GM15510 (cell line): Measurements from ENCODE around the gene PLEK.

ENCODE experiments used
- POLR2A ChIP-seq: IDR thresholded peaks from 3 replicates; pipeline ENCODE4 v1.6.1; 2011; ENCODE audit warnings: borderline replicate concordance; ENCODE audit not compliant: insufficient read length; ENCODE audit errors: extremely low read depth

The PLEK gene

DNA sequence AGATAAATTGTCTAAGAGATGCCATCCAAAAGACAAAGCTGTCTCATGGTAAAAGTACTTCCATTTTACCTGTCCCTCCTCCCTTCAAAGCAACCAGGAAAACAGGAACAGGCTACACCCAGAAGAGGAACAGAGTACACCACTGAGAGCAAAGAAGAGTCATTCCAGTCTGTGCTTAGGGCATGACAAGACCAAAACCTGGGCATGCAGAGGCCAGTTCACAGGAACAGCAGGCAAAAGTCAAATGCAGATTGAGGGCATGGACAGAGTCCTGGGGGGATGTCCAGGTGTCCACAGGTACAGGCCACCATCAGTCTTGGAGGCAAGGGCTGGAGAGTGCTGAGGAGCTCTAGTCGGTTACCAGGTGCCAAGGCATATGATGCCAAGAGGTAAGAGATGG lies 23.7 kb downstream of the PLEK start:
- no peak for TF ChIP-seq POLR2A

- TF ChIP-seq POLR2A: no peak
These were observed 25.0 kb downstream of the PLEK start for GRCh38 chr2:68390114-68390513.

GRCh38 chr2:68390586-68390985 lies 25.5 kb downstream of the PLEK start:
- TF ChIP-seq POLR2A: no peak

GRCh38 chr2:68391099-68391498 lies 26.0 kb downstream of the PLEK start:
- TF ChIP-seq POLR2A: no peak

GRCh38 chr2:68391869-68392268 lies 26.8 kb downstream of the PLEK start:
- no peak for TF ChIP-seq POLR2A

- TF ChIP-seq POLR2A: no peak
These were observed 31.0 kb downstream of the PLEK start for GRCh38 chr2:68396093-68396492.

GRCh38 chr2:68403199-68403644 lies 38.1 kb downstream of the PLEK start:
- TF ChIP-seq POLR2A: no peak

GRCh38 chr2:68404164-68404563 lies 39.1 kb downstream of the PLEK start:
- TF ChIP-seq POLR2A: no peak

GRCh38 chr2:68404893-68405799 lies 40.1 kb downstream of the PLEK start:
- TF ChIP-seq POLR2A: no peak

DNA sequence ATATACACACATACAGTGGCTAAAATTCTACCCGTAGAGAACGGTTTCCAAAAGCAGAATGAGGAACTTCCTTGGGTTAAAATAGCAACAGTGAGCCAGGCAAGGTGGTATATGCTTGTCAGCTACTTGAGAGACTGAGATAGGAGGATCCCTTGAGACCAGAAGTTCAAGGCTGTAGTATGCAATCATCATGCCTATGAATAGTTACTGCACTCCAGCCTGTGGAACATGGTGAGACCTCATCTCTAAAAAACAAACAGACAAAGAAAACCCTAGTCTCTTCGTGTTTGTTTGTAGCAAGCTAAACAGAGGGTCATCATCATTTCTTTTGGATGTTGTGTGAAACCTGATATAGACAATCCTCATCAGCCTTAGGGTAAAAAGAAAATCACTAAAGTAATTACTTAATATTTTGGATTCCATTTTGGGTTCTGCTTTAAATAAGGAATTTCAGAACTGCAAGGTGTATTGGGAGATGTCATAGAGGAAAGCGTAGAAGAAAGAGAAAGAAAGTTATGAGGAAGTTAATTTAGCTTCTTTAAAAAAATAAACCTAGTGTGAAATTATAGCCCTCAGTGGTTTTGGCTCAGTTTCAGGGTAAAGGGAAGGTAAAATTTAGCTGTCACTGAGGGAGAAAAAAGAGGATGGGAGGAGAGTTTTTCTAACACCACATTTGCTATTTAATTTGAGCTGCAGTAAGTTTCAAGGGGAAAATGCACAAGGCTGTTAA lies 46.5 kb downstream of the PLEK start:
- TF ChIP-seq POLR2A: no peak

- no peak for TF ChIP-seq POLR2A
These were observed 47.2 kb downstream of the PLEK start for GRCh38 chr2:68412127-68412819.

DNA sequence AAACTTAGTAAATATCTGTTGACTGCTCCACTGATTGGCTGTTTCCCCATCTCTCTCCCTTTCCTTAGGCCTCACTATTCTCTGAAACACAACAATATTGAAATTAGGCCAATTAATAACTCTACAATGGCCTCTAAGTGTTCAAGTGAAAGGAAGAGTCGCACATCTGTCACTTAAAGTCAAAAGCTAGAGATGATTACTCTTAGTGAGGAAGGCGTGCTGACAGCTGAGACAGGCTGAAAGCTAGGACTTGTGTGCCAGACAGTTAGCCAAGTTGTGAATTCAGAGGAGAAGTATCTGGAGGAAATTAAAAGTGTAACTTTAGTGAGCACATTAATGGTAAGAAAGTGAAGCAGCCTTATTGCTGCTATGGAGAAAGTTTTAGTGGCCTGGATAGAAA lies 48.4 kb downstream of the PLEK start:
- no peak for TF ChIP-seq POLR2A

DNA sequence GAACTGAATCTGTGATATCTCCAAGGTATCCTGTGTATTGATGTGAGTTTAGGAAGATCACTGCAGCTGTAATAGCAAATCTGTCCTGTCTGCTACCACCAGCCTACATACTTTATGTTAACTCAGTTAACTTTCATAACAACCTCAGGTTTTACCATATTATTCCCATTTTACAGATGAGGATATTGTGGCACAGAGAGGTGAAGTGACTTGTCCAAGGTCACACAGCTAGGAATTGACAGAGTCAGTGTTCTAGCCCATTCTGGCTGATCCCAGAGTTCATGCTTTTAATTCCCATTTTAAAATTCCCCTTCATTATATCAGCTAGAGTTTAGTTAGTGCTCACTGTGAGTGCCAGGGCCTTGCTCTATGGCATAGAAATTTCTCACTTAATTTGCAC lies 49.4 kb downstream of the PLEK start:
- TF ChIP-seq POLR2A: no peak

GRCh38 chr2:68414876-68415275 lies 49.8 kb downstream of the PLEK start:
- no peak for TF ChIP-seq POLR2A

DNA sequence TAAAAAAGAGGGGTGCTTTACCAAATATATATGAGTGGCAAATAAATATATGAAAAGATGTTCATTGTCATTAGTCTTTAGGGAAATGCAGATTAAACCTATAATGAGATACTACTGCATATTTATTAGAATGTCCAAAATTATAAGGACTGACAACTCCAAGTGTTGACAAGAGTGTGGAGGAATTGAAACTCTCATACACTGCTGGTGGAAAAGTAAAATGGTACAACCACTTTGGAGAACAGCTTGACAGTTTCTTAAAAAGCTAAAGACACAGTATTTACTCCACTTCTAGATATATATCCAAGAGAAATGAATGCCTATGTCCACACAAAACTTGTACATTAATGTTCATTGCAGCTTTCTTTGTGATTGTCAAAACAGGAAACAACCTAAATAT lies 50.4 kb downstream of the PLEK start:
- no peak for TF ChIP-seq POLR2A
